Non-pigmented ciliary epithelial cell (primary cell): ENCODE results near the gene ANKS4B.
"Not testable (repeated sequence)": the region's sequence is repeated elsewhere in the genome, so short reads cannot be mapped to it uniquely, and the experiment has no call there.

Experiments
- DNase-seq: peaks from one replicate; pipeline ENCODE4 v3.0.0-alpha.2; 2010; ENCODE audit warnings: low read depth

ANKS4B gene

GRCh38 chr16:21263640-21264570 lies 30.4 kb downstream of the ANKS4B start:
- DNase-seq: no peak

GRCh38 chr16:21264571-21265036 lies 31.1 kb downstream of the ANKS4B start:
- DNase-seq: no peak

- no peak for DNase-seq
Observed at GRCh38 chr16:21265104-21265837, 31.8 kb downstream of the ANKS4B start.

- no peak for DNase-seq
Observed at GRCh38 chr16:21267298-21267697, 33.8 kb downstream of the ANKS4B start.

GRCh38 chr16:21268236-21268635 lies 34.7 kb downstream of the ANKS4B start:
- DNase-seq: no peak

GRCh38 chr16:21272253-21272652 lies 38.8 kb downstream of the ANKS4B start:
- DNase-seq: no peak

GRCh38 chr16:21272763-21273162 lies 39.3 kb downstream of the ANKS4B start:
- not testable (repeated sequence) for DNase-seq

- no peak for DNase-seq
Observed at GRCh38 chr16:21274172-21274726, 40.8 kb downstream of the ANKS4B start.

- no peak for DNase-seq
Observed at GRCh38 chr16:21275529-21275928, 42.0 kb downstream of the ANKS4B start.

GRCh38 chr16:21276090-21276489 lies 42.6 kb downstream of the ANKS4B start:
- no peak for DNase-seq

GRCh38 chr16:21277045-21277926 lies 43.8 kb downstream of the ANKS4B start:
- no peak for DNase-seq

GRCh38 chr16:21277927-21278706 lies 44.6 kb downstream of the ANKS4B start, which contains the start of gene CRYM:
TSS of gene CRYM (minus strand) at chr16:21278290. CDS start at chr16:21278251, 39 bp downstream.
- no peak for DNase-seq

- DNase-seq: no peak
Observed at GRCh38 chr16:21279501-21279900, 46.0 kb downstream of the ANKS4B start.

GRCh38 chr16:21281698-21282389 lies 48.3 kb downstream of the ANKS4B start:
- DNase-seq: no peak

GRCh38 chr16:21283521-21284289 lies 50.2 kb downstream of the ANKS4B start:
- no peak for DNase-seq

- no peak for DNase-seq
Observed at GRCh38 chr16:21284414-21284813, 50.9 kb downstream of the ANKS4B start.

GRCh38 chr16:21285314-21285713 lies 51.8 kb downstream of the ANKS4B start:
- no peak for DNase-seq

- not testable (repeated sequence) for DNase-seq
Observed at GRCh38 chr16:21289789-21290188, 56.3 kb downstream of the ANKS4B start.
